ENCODE data around the gene TNFRSF1A. TPM values are rescaled to one million over a fixed set of nuclear protein-coding genes. Genes with fewer than 3 reads are reported as not detected.
"Not testable (repeated sequence)": the region's sequence is repeated elsewhere in the genome, so short reads cannot be mapped to it uniquely, and the experiment has no call there.

Gene TNFRSF1A
- polyA plus RNA-seq, 2 of the 4 experiments (the other 2 are of a cell fraction) = 416 to 460 TPM

DNA sequence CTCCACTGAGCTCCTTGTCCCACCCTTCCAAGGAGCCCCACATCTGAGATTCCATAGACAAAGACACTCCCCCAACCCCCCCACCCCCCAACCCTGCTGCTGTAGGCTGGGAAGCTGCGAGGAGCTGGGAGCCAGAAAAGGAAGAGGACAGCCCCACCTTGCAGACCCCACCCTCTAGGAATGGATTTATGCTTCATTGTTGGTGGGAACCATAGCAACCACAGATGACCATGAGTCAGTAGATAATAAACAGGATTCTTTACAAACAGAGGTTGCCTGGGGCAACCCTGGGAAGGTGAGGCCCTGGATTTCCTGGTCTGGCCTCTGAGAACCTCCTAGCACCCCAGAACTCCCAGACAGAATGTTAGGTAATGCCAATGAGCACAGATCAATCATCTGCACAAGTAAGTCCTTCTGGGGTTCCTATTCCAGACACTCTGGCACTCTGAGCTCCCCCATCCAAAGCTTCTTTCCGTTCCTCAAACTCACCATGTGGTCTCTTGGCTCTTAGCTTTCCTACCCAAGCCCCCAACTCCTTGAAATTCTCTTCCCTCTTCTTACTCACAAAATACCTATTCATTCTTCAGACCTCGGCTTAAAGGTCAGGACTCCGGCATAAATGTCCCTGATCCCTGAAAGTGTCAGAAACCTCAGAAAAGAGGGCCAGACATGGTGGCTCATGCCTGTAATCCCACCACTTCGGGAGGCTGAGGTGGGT is 46.6 kb downstream of the TNFRSF1A start (continued):
- TF ChIP-seq MAZ (IDR thresholded peaks at IDR 0.05; ENCODE audit: borderline replicate concordance, low read depth, low read length) = 0 out of 2 replicates have a peak, but pooled peaks have one; percentile 54
- no peak for TF ChIP-seq NFE2L2 (conservative IDR thresholded peaks at IDR 0.05; ENCODE audit: low read length)
- peak; percentile 79 for TF ChIP-seq HOXB5 (CRISPR knock-in tag; IDR thresholded peaks at IDR 0.05)
- TF ChIP-seq BHLHE40 (IDR thresholded peaks at IDR 0.05; ENCODE audit: low read depth, low read length) = no peak
- 0 out of 2 replicates have a peak, but pooled peaks have one; percentile 6 for TF ChIP-seq PBX3 (IDR thresholded peaks at IDR 0.05)

DNA sequence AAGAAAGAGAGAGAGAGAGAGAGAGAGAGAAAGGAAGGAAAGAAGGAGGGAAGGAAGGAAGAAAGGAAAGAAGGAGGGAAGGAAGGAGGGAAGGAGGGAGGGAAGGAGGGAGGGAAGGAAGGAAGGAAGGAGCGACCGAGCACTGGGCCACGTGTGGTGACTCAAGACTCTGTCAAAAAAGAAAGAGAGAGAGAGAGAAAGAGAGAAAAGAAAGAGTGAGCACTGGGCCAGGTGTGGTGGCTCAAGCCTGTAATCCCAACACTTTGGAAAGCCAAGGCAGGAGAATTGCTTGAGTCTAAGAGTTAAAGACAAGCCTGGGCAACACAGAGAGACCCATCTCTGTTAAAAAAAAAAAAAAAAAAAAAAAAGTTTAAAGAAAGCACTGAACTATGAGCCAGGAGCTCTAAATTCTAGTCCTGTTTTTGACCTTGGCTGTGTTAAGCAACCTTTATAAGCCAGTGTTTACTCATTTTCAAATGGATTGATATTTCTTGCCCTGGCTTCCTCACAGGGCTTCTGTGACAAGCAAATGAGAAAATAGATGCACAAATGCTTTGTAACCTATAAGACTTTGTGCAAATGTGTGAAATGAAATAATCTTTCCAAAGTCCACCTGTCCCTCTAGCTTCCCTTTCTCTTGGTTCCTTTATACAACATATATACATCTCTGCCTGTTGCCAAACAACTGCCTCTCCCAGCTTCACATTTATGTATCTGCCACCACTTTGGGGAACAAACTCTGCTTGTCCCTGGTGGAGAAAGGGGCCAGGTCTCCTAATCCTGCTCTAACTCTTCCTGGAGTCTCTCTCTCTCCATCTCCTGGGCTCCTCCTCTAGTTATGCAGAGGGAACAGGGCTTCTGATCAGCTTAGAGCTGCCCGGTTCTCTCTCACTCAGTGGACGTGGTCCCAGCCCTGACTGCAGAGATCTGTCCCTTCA is 47.5 kb downstream of the TNFRSF1A start:
- TF ChIP-seq GATA3 (IDR thresholded peaks at IDR 0.05; ENCODE audit: borderline replicate concordance) = 0 out of 2 replicates have a peak, but pooled peaks have one; percentile 1
- TF ChIP-seq RAD21 (conservative IDR thresholded peaks at IDR 0.05 in 1 of 2, IDR thresholded peaks at IDR 0.05 in 1 of 2) = no peak
- peak; percentile 56; the same call in 1 of the 2 replicates for TF ChIP-seq FOSB (CRISPR knock-in tag; IDR thresholded peaks at IDR 0.05)
- H3K27ac ChIP-seq = peak overlapping the region; percentile 75 to 85
- H3K4me3 ChIP-seq = no peak overlapping the region
- ChIA-PET POLR2A (interaction anchor here (0.9 to 1.5 kb wide), 3 partner anchors 14 to 176 kb away, joined by 3 to 6 read pairs (median 5); partner anchors contain the start of gene VAMP1), CTCF (interaction anchor here (1.1 to 3.4 kb wide), 10 partner anchors 8 to 306 kb away, joined by 3 to 13 read pairs (median 6); partner anchors contain the start of gene PLEKHG6)
- no peaks in the 10 kb centered on the region for H3K9me3 ChIP-seq
- H3K4me2 ChIP-seq = peak overlapping the region; percentile 63
- H3K4me1 ChIP-seq = peaks cover 40% of the 10 kb centered on the region
- FAIRE-seq (no peak), ATAC-seq (peak; percentile 81 to 86), DNase-seq (ENCODE audit: low read depth in 1 of 2, low spot score in 1 of 2) (no peak)
- 41% methylated on average over 5 of the region's 5 CpGs for WGBS (ENCODE audit: missing lambda C conversion rate)

- Histone ChIP-seq H3K4me2 (peak overlapping the region; percentile 52), H3K9me3 (no peaks in the 10 kb centered on the region), H3K4me3 (no peak overlapping the region), H3K27ac (peak overlapping the region; percentile 39 to 85; a peak in 5 of 6 replicates), H3K4me1 (peaks cover 40% of the 10 kb centered on the region)
- peak in 1 of 2 experiments; percentile 48 for DNase-seq (ENCODE audit: low read depth in 1 of 2, low spot score in 1 of 2)
- ChIA-PET POLR2A (no interaction called here), CTCF (interaction anchor here (0.6 to 3.4 kb wide), 5 partner anchors 28 to 304 kb away, joined by 3 to 11 read pairs (median 6); no protein-coding TSS in a partner anchor)
- TF ChIP-seq RCOR1 (IDR thresholded peaks at IDR 0.05; ENCODE audit: low read depth, low read length) = no peak
- no peak for TF ChIP-seq MYC (IDR thresholded peaks at IDR 0.05; ENCODE audit: borderline replicate concordance, low read length)
- TF ChIP-seq FOSL2 (IDR thresholded peaks at IDR 0.05) = no peak
- TF ChIP-seq FOSL2 (CRISPR knock-in tag; IDR thresholded peaks at IDR 0.05) = peak; percentile 74
- TF ChIP-seq CEBPB (IDR thresholded peaks at IDR 0.05) = peak; percentile 70 to 81; a peak in 3 of 4 replicates
- TF ChIP-seq TP53 (CRISPR knock-in tag; IDR thresholded peaks at IDR 0.05) = no peak
- TF ChIP-seq JUNB (IDR thresholded peaks at IDR 0.05) = 0 out of 2 replicates have a peak, but pooled peaks have one; percentile 25
- TF ChIP-seq HOXA7 (CRISPR knock-in tag; IDR thresholded peaks at IDR 0.05) = no peak
- no peak for ATAC-seq
- 40% methylated on average over 2 of the region's 2 CpGs for WGBS (ENCODE audit: missing lambda C conversion rate)
- FAIRE-seq = no peak
Observed at GRCh38 chr12:6292606-6293005, 49.3 kb downstream of the TNFRSF1A start.

GRCh38 chr12:6289906-6290305 is 52.0 kb downstream of the TNFRSF1A start:
- CTCF ChIA-PET; DNase-seq (ENCODE audit: low read depth in 1 of 2, low spot score in 1 of 2); FAIRE-seq; H3K9me3 ChIP-seq; H3K4me3 ChIP-seq; H3K27ac ChIP-seq; ATAC-seq; H3K4me2 ChIP-seq; POLR2A ChIA-PET: not testable (repeated sequence)
- peaks cover 37% of the 10 kb centered on the region for H3K4me1 ChIP-seq
- 88% methylated on average over 18 of the region's 25 CpGs for WGBS (ENCODE audit: missing lambda C conversion rate)

- H3K4me2 ChIP-seq; DNase-seq (ENCODE audit: low read depth in 1 of 2, low spot score in 1 of 2); FAIRE-seq; H3K9me3 ChIP-seq; H3K4me3 ChIP-seq; ATAC-seq; H3K27ac ChIP-seq; POLR2A ChIA-PET: not testable (repeated sequence)
- CTCF ChIA-PET = interaction anchor here (1.0 to 8.2 kb wide), 3 partner anchors 24 to 221 kb away, joined by 3 to 223 read pairs (median 144); partner anchors contain the start of gene CD9
- 91% methylated on average over 10 of the region's 10 CpGs for WGBS (ENCODE audit: missing lambda C conversion rate)
- H3K4me1 ChIP-seq = peaks cover 29% of the 10 kb centered on the region
Observed at GRCh38 chr12:6289081-6289480, 52.8 kb downstream of the TNFRSF1A start.
